GM12878 (cell line): ENCODE results near the gene SETDB1. TPM values are rescaled to one million over a fixed set of nuclear protein-coding genes. Genes with fewer than 3 reads are reported as not detected.

ENCODE experiments used
- ATAC-seq: fragments of 200-7000 bp; cut with Tn5 transposase; 3 replicates; pipeline ENCODE4 v1.9.1; 2020; ENCODE audit warnings: mild to moderate bottlenecking, moderate library complexity
- BruUV-seq: library from RNA; stranded (reverse); fragments of 400-500 nt; replicated peaks from 2 replicates; lab custom pipeline; 2021; lab: Mats Ljungman, UMichigan
- CTCF ChIA-PET: fragments of 300-600 bp; sonication (Branson Sonifier 250); formaldehyde crosslinking; extraction: SDS; loops from one replicate; lab custom pipeline; 2021; ENCODE audit warnings: inconsistent platforms; lab: Yijun Ruan, JAX
- POLR2A ChIA-PET: fragments of 350-600 bp; formaldehyde crosslinking; extraction: SDS; loops from one replicate; lab custom pipeline; 2021; ENCODE audit warnings: inconsistent platforms; lab: Charles Lee
- RAD21 ChIA-PET: fragments of 300-600 bp; sonication (Branson Sonifier 250); formaldehyde crosslinking; loops from one replicate; lab custom pipeline; 2023; ENCODE audit warnings: antibody characterized with exemption; ENCODE audit not compliant: unreplicated experiment; lab: Charles Lee
- SMC1A ChIA-PET: fragments of 300-600 bp; sonication (Branson Sonifier 250); formaldehyde crosslinking; loops from one replicate; lab custom pipeline; 2023; ENCODE audit not compliant: unreplicated experiment, uncharacterized antibody; lab: Charles Lee
- DNase-seq: peaks from one replicate; pipeline ENCODE4 v3.0.0-alpha.2; 2011; ENCODE audit warnings: low read depth, low spot score
- FAIRE-seq: peaks from 3 replicates; lab custom pipeline; 2011; peaks lifted over from hg19 to GRCh38; lab: Jason Lieb, UNC
- H2AFZ ChIP-seq: 2 replicates; pipeline ENCODE4 v1.6.0; 2011; ENCODE audit warnings: low read depth, low read length, control low read depth; ENCODE audit not compliant: control insufficient read depth
- H3K27ac ChIP-seq: 2 replicates; pipeline ENCODE4 v1.5.1; 2011; ENCODE audit warnings: control low read depth; ENCODE audit not compliant: control insufficient read depth, insufficient read depth
- H3K27me3 ChIP-seq, 2 experiments: replicated peaks in 1 of 2; 2 replicates each; pipeline versions ENCODE4 v1.6.0 to v1.6.1; 2011; ENCODE audit warnings: low read length in 1 of 2; ENCODE audit not compliant: control insufficient read depth in 2 of 2, insufficient read depth in 2 of 2
- H3K36me3 ChIP-seq, 2 experiments: 2 replicates each; pipeline ENCODE4 v1.5.1; 2011; ENCODE audit warnings: low read length in 1 of 2; ENCODE audit not compliant: control insufficient read depth in 2 of 2, insufficient read depth in 2 of 2
- H3K4me1 ChIP-seq: 2 replicates; pipeline ENCODE4 v1.6.1; 2011; ENCODE audit warnings: mild to moderate bottlenecking, low read length, moderate library complexity, mixed read lengths; ENCODE audit not compliant: control insufficient read depth, insufficient read depth
- H3K4me2 ChIP-seq: 2 replicates; pipeline ENCODE4 v1.6.0; 2011; ENCODE audit warnings: control low read depth; ENCODE audit not compliant: control insufficient read depth, insufficient read depth
- H3K4me3 ChIP-seq: fragments of 200-600 bp; sonication (generic); 2 replicates; pipeline ENCODE4 v1.5.1; 2016
- H3K79me2 ChIP-seq: 2 replicates; pipeline ENCODE4 v1.6.0; 2011; ENCODE audit warnings: low read length; ENCODE audit not compliant: control insufficient read depth, insufficient read depth
- H3K9ac ChIP-seq: 2 replicates; pipeline ENCODE4 v1.8.0; 2011; ENCODE audit warnings: low read length, control low read depth, mixed read lengths; ENCODE audit not compliant: control insufficient read depth, insufficient read depth
- H3K9me3 ChIP-seq: replicated peaks from 3 replicates; pipeline ENCODE4 v1.5.1; 2011; ENCODE audit warnings: mild to moderate bottlenecking, low read length; ENCODE audit not compliant: control insufficient read depth, insufficient read depth
- H4K20me1 ChIP-seq: 2 replicates; pipeline ENCODE4 v1.6.0; 2011; ENCODE audit not compliant: control insufficient read depth, insufficient read depth
- FOXM1 ChIP-seq: IDR thresholded peaks from 2 replicates; pipeline ENCODE4 v1.6.1; 2012; ENCODE audit warnings: low read depth, mild to moderate bottlenecking, inconsistent platforms, low read length, moderate library complexity
- IKZF1 ChIP-seq: fragments of 450-650 bp; conservative IDR thresholded peaks from 2 replicates; pipeline ENCODE4 v1.6.1; 2017; ENCODE audit warnings: antibody characterized with exemption, mild to moderate bottlenecking
- MTA2 ChIP-seq: fragments of 450-650 bp; IDR thresholded peaks from 2 replicates; pipeline ENCODE4 v1.6.1; 2016; ENCODE audit warnings: low read depth, mild to moderate bottlenecking, moderate library complexity
- NFXL1 ChIP-seq: fragments of 450-650 bp; IDR thresholded peaks from 2 replicates; pipeline ENCODE4 v1.6.1; 2017; ENCODE audit warnings: antibody characterized with exemption, mild to moderate bottlenecking, borderline replicate concordance
- SMAD1 ChIP-seq: fragments of 450-650 bp; IDR thresholded peaks from 2 replicates; pipeline ENCODE4 v1.6.1; 2018; ENCODE audit warnings: mild to moderate bottlenecking, low read depth; ENCODE audit not compliant: partially characterized antibody
- TCF12 ChIP-seq: IDR thresholded peaks from 2 replicates; pipeline ENCODE4 v1.6.1; 2011; ENCODE audit warnings: low read depth, mild to moderate bottlenecking, low read length
- ZZZ3 ChIP-seq: IDR thresholded peaks from 2 replicates; pipeline ENCODE4 v1.6.1; 2011; ENCODE audit warnings: low read depth; ENCODE audit not compliant: control insufficient read depth, insufficient read length
- WGBS: methylation state at CpG from one replicate; pipeline ENCODE4 v1.1.6; 2016; ENCODE audit warnings: low lambda C conversion rate; ENCODE audit not compliant: insufficient replicate concordance, insufficient coverage; ENCODE audit errors: missing lambda C conversion rate; 5-methylcytosine and 5-hydroxymethylcytosine counted together
- in situ Hi-C: fragments of 300-500 bp; cut with MboI; formaldehyde crosslinking; loops from 9 replicates; pipeline ENCODE4 v1.14.3; 2018; ENCODE audit warnings: mixed read lengths
- intact Hi-C: fragments of 100-400 bp; cut with micrococcal nuclease; formaldehyde crosslinking; loops from one replicate; pipeline ENCODE4 v1.14.2; 2022; ENCODE audit not compliant: unreplicated experiment
- polyA plus RNA-seq, 11 experiments: library from polyadenylated mRNA; depleted of rRNA in 4 of 11; unstranded in 6 of 11; stranded (reverse) in 5 of 11; fragments of >200 nt; fragmentation: Nextera tagmentation in 4 of 11; fragmentation: Illumina TruSeq in 1 of 11; extraction: Ambion mirVana in 4 of 11; extraction: Trizol in 1 of 11; gene quantifications; 1 replicate in 1 of 11; 2 replicates in 10 of 11; pipeline versions ENCODE4 v1.2.1 to v1.2.3, GENCODE V29; 2011 to 2016; ENCODE audit warnings: inconsistent platforms in 2 of 11, missing spikeins in 2 of 11, low read depth in 1 of 11
- total RNA-seq, 4 experiments: library from RNA; depleted of rRNA in 3 of 4; stranded (reverse); fragments of >200 nt in 3 of 4; fragmentation: Illumina TruSeq in 1 of 4; extraction: Trizol in 1 of 4; gene quantifications; 2 replicates each; pipeline versions ENCODE4 v1.2.1 to v1.2.3, GENCODE V29; 2013 to 2021

SETDB1 gene
- total and polyA plus RNA-seq, 10 of the 15 experiments (the other 5 are each of a cell fraction or from before 2014, with no cell fraction given), result 14.3 to 56.7 (median 35.7) TPM

- no peaks in the 10 kb centered on the region for H3K79me2 ChIP-seq
- peaks cover 12 to 35% of the 10 kb centered on the region in 2 experiments for H3K36me3 ChIP-seq
- WGBS, result 69% methylated on average over 5 of the region's 5 CpGs
- H4K20me1 ChIP-seq, result no peaks in the 10 kb centered on the region
- POLR2A ChIA-PET, result no interaction called here
- no peak overlapping the region for H2AFZ ChIP-seq
- intact Hi-C loops (no loop called here), in situ Hi-C loops (no loop called here)
- TF ChIP-seq IKZF1, result no peak
- TF ChIP-seq FOXM1, result no peak
- TF ChIP-seq TCF12, result no peak
- RAD21 ChIA-PET, result no interaction called here
- no TSS peak for BruUV-seq
- H3K4me1 ChIP-seq, result no peaks in the 10 kb centered on the region
- FAIRE-seq, result no peak
- H3K9ac ChIP-seq, result no peak overlapping the region
- CTCF ChIA-PET, result no interaction called here
- no peaks in the 10 kb centered on the region for H3K9me3 ChIP-seq
- no peak overlapping the region for H3K4me3 ChIP-seq
- H3K27ac ChIP-seq, result no peak overlapping the region
- SMC1A ChIA-PET, result no interaction called here
- no peak for ATAC-seq
- H3K4me2 ChIP-seq, result no peak overlapping the region
- no peaks in the 10 kb centered on the region for H3K27me3 ChIP-seq
- no peak for DNase-seq
Observed at GRCh38 chr1:150944856-150945255, 18.7 kb downstream of the SETDB1 start.

DNA sequence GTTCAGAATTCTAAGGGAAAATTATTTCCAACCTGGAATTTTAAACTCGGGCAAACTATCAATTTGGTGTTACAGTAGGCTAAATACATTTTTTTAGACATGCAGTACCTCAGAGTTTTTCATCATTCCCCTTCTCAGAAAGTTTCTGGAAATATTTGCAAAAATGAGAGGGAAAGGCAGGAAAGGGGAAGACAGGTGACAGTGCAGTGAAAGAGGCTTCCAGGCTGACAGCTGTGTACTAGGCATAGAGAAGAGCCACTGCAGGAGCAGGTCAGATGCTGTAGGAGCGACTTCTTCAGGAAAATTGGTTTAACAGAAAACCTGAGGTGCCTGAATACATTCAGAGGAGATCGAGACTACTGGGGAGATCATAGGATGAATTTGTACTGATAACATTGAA lies 28.5 kb downstream of the SETDB1 start:
- 94% methylated on average over 3 of the region's 3 CpGs for WGBS

More for the DNA sequence above, 28.5 kb downstream of the SETDB1 start:
- no peak for FAIRE-seq
- ATAC-seq, result no peak
- H3K4me3 ChIP-seq, result no peak overlapping the region
- in situ Hi-C loops (no loop called here), intact Hi-C loops (no loop called here)
- no peak overlapping the region for H3K4me2 ChIP-seq
- no peaks in the 10 kb centered on the region for H3K27me3 ChIP-seq
- ChIA-PET SMC1A (interaction anchor here (0.5 kb wide), 1 partner anchor 237 kb away, joined by 3 read pairs; no protein-coding TSS in a partner anchor), POLR2A (no interaction called here), CTCF (no interaction called here), RAD21 (no interaction called here)
- no peak overlapping the region for H2AFZ ChIP-seq
- no peak overlapping the region for H3K9ac ChIP-seq
- no peaks in the 10 kb centered on the region for H3K4me1 ChIP-seq
- no peaks in the 10 kb centered on the region for H3K9me3 ChIP-seq
- H4K20me1 ChIP-seq, result no peaks in the 10 kb centered on the region
- H3K36me3 ChIP-seq, result peaks cover 13 to 18% of the 10 kb centered on the region in 2 experiments
- TF ChIP-seq SMAD1 (no peak), MTA2 (no peak), NFXL1 (no peak), ZZZ3 (no peak)
- BruUV-seq, result no TSS peak
- DNase-seq, result no peak
- H3K79me2 ChIP-seq, result no peaks in the 10 kb centered on the region
- H3K27ac ChIP-seq, result no peak overlapping the region
